GM18507 (cell line): Measurements from ENCODE around the gene HS6ST2.

Experiments
- DNase-seq: peaks from one replicate; pipeline ENCODE4 v3.0.0; 2011; ENCODE audit warnings: low read depth; ENCODE audit not compliant: insufficient read length; ENCODE audit errors: extremely low spot score
- FAIRE-seq: peaks from 2 replicates; lab custom pipeline; 2011; peaks lifted over from hg19 to GRCh38; lab: Jason Lieb, UNC

Gene HS6ST2

DNA sequence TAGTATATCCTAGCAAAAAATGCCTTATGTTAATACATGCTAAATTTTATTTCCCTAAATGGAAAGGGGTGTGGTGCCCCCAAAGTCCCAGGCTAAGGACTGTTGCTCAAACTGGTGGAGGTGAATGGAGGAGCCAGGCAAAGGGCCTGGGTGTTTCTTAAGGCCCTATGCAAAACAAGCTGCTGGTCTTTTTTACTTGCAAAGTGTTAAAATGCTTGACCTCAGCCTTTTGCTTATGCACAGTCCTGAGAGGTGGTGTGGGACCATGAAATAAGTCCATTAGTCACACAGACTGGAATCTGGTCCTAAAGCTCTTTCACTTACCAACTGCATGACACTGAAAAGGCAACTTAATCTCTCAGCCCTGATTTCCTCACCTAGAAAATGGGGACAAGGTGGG lies 246.1 kb downstream of the HS6ST2 start:
- FAIRE-seq: no peak
- no peak for DNase-seq

DNA sequence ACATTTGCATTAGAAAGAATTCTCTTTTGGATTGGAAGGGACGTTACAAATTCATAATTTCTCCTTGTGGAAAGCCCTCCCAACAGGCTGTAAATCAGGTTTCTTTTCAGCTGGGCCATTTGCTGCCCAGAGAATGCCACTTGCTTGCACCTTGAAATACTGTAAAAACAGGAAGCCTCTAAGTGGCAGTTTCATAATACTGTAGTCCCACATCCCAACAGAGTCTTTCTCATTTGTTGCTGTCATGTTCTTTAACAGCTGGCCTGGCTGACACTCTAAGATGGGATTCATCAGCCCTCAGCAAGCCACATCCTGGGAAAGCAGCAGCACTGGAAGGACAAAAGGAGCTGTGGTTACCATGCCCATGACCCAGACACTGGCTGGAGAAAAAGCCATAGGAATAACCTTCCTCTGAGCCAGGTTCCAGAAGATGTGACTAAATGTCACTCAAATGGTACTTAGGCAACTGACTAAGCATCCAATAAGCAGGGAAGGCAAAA lies 247.7 kb downstream of the HS6ST2 start:
- DNase-seq (no peak), FAIRE-seq (no peak)

DNA sequence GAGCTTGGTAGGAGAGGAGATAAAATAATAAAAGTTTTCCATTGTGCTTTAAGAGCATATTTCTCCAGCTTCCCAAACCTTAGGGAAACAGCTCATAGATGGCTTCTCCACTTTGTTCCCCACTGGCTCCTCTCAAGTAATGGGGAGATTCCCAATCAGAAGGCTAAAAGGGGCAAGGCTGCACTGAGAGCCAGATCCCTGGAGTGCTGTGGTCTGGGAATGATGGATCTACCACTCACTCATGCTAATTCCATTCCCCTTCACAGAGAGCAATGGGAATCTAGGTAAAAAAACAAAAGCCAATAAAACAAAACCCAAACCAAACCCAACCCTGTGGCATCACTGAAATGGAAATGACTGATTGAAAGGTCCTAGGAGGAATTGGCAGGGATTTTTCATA lies 249.9 kb downstream of the HS6ST2 start:
- FAIRE-seq: no peak
- no peak for DNase-seq

DNA sequence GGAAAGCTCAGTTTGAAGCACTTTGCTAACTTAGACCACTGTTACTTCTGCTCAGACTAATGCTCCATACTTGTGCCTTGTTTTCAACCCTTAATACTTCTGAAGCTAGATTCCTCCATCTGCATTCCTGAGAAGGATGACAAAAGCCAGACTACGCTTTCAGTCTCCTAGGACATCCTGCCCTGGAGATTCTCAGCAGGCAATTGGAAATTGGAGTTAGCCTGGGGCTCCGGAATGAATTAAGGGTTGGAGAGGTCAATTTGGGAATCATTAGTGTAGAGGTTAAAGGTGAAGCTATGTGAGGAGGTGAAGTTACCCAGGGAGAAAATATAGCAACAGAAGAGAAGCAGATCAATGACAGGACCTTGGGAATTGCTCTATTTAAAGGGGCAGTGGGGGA lies 253.7 kb downstream of the HS6ST2 start:
- FAIRE-seq: no peak
- DNase-seq: no peak

GRCh38 chrX:132694382-132694781 lies 264.0 kb downstream of the HS6ST2 start:
- DNase-seq: no peak

DNA sequence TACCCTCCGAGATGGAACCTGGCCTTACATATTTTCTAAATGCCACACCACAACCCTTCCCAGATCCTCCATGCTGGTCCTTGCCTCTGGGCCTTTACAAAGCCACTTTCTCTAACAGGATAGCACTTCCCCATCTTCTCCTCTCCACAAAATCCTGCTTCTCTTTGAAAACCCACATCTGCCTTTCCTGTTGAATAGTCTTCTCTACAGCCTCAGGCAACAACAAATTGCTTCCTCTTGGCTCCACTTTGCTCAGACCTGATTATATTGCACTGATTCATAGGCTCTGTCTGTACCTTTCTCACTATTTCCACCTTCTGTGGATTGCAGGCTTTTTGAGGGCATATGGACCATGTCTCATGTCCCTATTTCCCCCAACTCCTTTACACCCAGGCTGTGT lies 265.9 kb downstream of the HS6ST2 start:
- DNase-seq (no peak), FAIRE-seq (no peak)

More at GRCh38 chrX:132694382-132694781, 264.0 kb downstream of the HS6ST2 start:
- no peak for FAIRE-seq

DNA sequence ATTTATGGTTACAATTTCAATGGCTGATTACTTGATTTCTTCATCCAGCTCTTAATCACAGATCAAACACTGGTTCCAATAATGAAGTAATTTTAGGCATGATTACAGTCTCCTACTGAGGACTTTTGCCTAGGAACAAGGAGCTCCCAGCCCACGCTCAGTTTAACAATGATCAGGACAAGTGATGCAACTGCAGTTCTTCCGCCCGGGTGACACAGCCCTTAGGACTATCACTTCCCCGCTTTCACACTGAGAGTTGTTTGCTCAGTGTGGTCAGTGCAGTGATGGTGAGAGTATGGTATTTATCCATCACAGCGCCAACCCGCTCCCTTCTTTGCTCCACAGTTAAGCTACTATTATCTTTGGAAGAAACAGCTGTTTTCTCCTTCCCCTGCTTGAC lies 266.4 kb downstream of the HS6ST2 start:
- FAIRE-seq: no peak
- no peak for DNase-seq

GRCh38 chrX:132689612-132690563 lies 268.5 kb downstream of the HS6ST2 start:
- DNase-seq (no peak), FAIRE-seq (no peak)

GRCh38 chrX:132685276-132685675 lies 273.2 kb downstream of the HS6ST2 start:
- DNase-seq: no peak
- no peak for FAIRE-seq

DNA sequence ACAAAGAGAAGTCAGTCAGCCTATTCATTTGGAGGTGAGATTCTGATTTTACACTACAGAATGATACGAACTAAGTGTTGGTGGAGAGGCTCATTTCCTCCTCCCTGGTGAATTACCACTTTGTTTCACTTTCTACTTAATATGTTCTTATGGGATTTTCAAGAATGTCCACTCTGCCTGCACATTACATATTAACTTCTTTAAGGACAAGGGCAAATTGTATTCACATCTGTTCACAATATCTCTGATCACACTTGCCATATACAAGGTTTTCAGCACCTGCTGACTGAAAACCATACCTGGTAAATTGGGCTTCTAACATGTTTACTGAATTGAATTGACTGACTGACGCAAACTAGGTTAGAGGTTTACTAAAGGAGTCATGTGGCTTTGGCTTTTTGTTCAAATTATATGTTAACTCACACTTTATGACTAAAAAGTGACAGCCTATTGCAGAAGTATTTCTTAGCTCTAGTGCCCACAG lies 281.2 kb downstream of the HS6ST2 start:
- FAIRE-seq: peak; percentile 81
- DNase-seq: no peak

DNA sequence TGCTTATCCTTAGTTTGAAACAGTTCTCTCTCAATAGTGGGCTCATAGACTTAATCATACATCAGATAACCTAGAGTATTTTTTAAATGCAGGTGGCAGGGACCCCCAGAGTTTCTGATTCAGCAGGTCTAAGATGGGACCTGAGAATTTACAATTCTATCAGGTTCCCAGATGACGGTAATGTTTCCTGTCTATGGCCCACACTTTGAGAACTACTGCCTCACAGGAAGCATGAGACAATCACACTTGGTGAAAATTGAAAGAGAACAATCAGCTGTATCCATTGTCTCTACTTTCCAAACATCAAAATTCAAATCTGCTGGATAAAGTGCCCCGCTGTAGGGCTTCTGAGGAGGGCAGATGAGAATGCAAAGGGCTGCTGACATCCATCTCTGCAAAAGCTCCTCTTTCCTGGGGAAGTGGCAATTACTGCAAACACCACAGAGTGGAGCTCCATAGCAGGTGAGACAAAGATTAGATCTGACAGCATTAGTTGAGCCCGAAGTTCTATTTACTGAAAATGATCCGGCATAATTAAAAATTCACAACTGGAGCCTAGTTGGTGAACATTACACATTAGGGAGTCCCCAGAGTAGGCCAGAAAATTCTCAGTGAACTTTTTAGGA lies 281.8 kb downstream of the HS6ST2 start:
- FAIRE-seq (peak; percentile 69), DNase-seq (no peak)

DNA sequence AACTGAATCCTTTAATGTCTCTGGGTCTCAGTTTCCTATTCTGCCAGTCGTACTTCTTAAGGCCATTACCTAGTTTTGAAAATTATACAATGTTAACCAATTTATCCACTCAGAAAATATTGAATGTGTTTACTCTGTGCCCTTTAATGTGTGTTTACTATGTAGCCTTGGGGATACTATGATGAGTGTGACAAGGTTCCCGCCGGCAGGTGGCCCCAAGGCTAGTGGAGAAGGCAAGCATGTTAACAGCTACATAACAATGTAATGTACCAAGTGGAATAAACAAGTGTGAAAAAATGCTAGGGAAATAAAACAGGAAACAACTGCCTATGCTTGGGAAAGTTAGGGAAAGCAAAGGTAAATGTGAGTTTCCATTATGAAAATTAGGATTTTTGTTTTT lies 282.3 kb downstream of the HS6ST2 start:
- DNase-seq (no peak), FAIRE-seq (no peak)

DNA sequence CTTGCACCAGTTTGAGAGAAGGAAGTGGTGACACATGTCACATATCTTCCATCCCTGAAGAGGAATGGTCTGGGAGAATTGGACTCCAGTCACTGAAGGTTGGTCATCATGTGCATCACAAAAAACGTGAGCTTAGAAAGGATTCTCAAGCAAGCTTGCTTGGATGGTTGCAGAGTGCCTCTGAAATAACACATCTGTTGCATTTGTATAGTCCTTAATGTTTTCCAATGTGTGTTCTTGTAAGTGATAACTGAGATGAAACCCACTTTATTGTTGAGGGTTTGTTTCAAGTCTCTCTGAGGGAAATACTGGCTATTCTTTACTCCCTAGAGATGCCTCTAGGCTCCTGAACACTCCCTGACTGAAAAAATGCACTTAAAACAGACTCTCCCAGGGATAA lies 285.1 kb downstream of the HS6ST2 start:
- DNase-seq: no peak
- FAIRE-seq: peak; percentile 24

DNA sequence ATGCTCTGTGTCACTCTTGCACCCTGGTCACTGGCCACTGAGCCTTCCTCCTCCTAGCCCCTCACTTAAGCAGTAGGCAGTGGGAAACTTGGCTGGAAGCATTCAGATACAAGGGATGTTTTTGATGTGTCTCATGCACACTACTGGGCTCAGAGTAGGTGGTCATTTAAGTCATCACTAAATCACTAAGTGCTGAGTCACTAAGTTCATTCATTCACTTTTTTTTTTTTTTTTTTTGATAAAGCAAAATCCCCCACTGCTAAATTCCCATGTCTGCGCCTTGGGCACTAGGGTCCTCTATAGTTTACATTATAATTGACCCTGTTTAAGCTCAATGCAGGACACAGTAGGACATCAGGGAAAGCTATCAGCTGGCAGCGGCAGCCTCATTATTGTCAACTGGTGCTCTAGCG lies 287.2 kb downstream of the HS6ST2 start:
- FAIRE-seq: no peak
- no peak for DNase-seq

GRCh38 chrX:132669142-132669541 lies 289.3 kb downstream of the HS6ST2 start:
- DNase-seq (no peak), FAIRE-seq (no peak)

DNA sequence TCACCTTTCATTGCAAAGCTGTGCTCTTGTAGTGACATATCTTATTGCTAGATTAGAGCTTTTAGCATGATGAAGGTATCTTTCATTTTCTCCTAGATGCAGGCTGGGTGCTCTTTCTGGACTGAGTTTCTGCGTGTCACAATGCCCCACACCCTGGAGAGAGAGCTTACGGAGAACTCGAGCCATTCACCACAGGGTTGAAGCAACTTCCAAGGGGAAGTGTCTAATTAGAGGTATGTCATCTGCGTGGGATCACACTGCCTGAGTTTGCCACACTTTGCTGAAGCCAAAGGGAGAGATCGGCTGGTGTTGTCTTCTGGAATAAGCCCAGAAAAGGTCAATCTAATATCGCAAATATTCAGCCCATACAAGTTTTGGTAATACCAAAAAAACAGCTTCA lies 290.3 kb downstream of the HS6ST2 start:
- no peak for DNase-seq
- FAIRE-seq: no peak

GRCh38 chrX:132665676-132666075 lies 292.8 kb downstream of the HS6ST2 start:
- FAIRE-seq: no peak
- no peak for DNase-seq

DNA sequence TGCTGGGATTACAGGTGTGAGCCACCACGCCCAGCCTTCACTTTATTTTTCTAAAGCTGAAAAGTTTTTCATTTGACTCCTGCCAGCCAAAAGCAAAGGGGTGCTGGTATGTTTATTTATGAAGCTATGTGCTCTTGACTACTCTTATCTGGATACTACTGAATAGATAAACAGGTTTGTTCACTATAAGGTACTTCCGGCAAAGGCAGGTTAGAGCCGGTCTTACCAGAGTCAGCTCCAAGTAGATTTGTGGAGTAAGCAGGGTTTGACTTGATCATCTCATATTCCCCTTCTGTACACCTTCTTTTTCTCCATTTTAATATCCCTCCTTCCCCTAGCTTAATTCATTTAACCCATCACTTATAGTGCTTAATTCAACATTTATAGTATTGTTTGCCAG lies 294.2 kb downstream of the HS6ST2 start:
- DNase-seq (no peak), FAIRE-seq (no peak)

GRCh38 chrX:132662844-132663243 lies 295.6 kb downstream of the HS6ST2 start:
- FAIRE-seq (no peak), DNase-seq (no peak)

DNA sequence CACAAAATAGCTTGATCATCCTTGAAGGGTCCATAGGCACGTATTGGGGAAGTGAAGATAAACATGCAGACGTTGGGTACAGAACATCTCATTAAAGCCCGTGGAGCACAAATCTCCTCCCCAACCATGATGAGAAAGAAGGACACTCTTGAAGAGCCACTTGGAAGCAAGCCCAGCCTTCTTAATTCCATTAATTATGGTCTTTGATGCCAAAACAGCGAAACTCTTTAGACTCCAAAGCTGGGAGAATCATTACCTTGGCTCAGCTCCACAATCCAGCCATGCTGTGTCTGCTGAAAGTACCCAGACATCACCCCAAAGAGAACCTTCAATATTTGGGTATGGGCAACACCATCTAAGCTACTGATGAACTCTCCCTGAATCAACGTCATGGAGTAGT lies 300.6 kb downstream of the HS6ST2 start:
- DNase-seq (no peak), FAIRE-seq (no peak)

- FAIRE-seq (no peak), DNase-seq (no peak)
Measured at GRCh38 chrX:132652871-132653270, 305.6 kb downstream of the HS6ST2 start.
